GM12875 (cell line): ENCODE measurements around the gene DLL1.

Experiments used
- H3K4me3 ChIP-seq: one replicate; pipeline ENCODE4 v1.5.1; 2011; ENCODE audit warnings: low read depth, low read length, control low read depth
- TF ChIP-seq, protein P1 (sequence below): IDR thresholded peaks from 2 replicates; pipeline ENCODE4 v1.5.1; 2011; ENCODE audit warnings: low read depth, mild to moderate bottlenecking, control low read depth, inconsistent platforms, low read length, moderate library complexity, borderline replicate concordance; ENCODE audit not compliant: insufficient read depth

Gene DLL1

GRCh38 chr6:170258407-170258806, 32.5 kb downstream of the DLL1 start:
- no peak overlapping the region for H3K4me3 ChIP-seq
- TF ChIP-seq, protein P1, sequence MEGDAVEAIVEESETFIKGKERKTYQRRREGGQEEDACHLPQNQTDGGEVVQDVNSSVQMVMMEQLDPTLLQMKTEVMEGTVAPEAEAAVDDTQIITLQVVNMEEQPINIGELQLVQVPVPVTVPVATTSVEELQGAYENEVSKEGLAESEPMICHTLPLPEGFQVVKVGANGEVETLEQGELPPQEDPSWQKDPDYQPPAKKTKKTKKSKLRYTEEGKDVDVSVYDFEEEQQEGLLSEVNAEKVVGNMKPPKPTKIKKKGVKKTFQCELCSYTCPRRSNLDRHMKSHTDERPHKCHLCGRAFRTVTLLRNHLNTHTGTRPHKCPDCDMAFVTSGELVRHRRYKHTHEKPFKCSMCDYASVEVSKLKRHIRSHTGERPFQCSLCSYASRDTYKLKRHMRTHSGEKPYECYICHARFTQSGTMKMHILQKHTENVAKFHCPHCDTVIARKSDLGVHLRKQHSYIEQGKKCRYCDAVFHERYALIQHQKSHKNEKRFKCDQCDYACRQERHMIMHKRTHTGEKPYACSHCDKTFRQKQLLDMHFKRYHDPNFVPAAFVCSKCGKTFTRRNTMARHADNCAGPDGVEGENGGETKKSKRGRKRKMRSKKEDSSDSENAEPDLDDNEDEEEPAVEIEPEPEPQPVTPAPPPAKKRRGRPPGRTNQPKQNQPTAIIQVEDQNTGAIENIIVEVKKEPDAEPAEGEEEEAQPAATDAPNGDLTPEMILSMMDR: no peak

DNA sequence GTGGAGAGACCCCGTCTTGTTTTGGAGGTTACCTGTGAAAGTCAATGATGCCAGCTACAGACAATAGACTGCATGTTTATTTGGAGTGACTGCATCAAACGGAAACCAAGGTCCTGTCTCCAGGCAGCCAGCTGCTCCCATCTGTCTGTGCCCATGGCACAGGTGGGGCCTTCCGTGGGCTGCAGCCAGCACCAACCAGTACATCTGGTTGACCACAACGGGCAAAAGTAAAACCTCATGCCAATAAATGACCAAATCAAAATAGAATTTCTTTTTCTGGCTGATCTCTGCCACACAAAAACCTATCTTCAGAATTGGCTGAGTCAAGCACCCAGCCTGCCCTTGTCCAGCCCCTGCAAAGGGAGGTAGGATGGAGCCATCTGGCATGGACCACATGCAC, 33.5 kb downstream of the DLL1 start:
- TF ChIP-seq, protein P1: no peak
- H3K4me3 ChIP-seq: no peak overlapping the region

- TF ChIP-seq, protein P1: no peak
- no peak overlapping the region for H3K4me3 ChIP-seq
Measured at GRCh38 chr6:170256641-170257040, 34.2 kb downstream of the DLL1 start.

DNA sequence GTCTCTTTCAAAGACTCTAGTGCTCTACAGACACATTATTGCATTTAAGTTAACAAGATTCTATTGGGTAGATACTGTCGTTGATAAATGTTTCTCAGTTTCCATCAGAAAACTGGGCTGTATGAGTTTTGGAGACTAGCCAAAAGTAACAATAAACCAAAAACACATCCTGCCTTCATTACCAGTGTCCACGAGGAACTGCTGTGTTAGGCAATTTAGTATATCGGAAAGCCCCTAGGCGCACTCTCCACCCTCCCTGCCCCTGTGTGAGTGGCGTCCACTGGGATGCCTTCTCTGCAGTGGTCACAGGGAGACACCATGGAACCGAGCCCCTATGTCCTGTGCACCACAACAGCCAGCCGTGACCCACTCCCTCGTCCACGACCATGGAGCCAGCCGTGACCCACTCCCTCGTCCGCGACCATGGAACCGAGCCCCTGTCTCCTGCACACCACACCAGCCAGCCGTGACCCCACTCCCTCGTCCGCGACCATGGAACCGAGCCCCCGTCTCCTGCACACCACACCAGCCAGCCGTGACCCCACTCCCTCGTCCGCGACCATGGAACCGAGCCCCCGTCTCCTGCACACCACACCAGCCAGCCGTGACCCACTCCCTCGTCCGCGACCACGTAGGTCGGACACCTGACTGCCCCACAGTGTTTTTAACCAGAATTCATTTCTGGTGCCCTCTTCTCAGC, 35.3 kb downstream of the DLL1 start:
- TF ChIP-seq, protein P1: no peak

DNA sequence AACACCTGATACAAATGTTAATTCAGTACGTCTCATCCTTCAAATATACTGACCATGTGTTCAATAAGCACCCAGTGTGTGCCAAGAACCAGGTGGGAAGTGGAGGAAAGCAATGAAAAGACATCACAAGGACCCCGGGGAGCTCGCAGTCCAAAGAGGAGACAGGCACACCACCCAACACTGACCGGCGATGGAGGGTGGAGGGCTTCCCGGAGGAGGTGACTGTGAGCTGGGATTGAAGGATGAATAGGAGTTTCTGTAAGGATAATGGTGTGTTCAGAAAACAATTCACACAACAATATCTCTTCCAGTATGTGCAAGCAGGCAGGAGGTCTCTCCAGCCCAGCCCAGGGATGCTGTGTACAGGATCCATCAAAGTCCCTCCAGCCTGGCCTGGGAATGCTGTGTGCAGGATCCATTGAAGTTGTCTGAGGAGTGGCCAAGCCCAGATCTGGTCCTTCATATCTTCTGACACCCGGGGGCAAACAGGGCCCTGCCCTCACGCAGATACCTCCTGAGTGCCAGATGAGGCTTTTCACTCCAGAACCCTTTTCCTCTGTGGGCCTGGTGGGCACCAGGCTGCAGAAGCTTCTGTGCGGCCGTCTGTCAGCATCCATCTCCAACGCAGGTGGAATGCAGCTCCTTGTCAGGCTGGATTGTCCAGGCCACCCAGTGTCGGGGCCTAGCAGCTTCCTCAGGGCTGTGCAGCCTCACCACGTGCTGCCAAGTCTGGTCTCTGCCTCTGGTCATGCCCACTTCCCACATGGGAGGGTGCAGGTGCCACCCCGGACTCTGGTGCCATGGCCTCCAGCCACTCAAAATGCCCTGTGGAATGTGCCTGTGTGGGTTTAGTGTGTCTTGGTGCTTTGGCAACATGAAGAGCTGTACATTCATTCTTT, 36.3 kb downstream of the DLL1 start:
- TF ChIP-seq, protein P1: no peak
- no peak overlapping the region for H3K4me3 ChIP-seq

More for the DNA sequence above, 35.3 kb downstream of the DLL1 start:
- H3K4me3 ChIP-seq: no peak overlapping the region

GRCh38 chr6:170253910-170254269, 37.0 kb downstream of the DLL1 start:
- TF ChIP-seq, protein P1: no peak
- no peak overlapping the region for H3K4me3 ChIP-seq
